A549 (cell line): ENCODE results near the gene TBC1D21. TPM values are rescaled to one million over a fixed set of nuclear protein-coding genes. Genes with fewer than 3 reads are reported as not detected.

Source experiments
- ATAC-seq, 2 experiments: fragments of 200-7000 bp in 1 of 2; fragments of >200 bp in 1 of 2; cut with Nextera tagmentation in 1 of 2; cut with Tn5 transposase in 1 of 2; 3 replicates each; pipeline versions ENCODE4 v1.8.0 to v1.9.1; 2018 to 2020; ENCODE audit warnings: mild to moderate bottlenecking in 1 of 2, moderate library complexity in 1 of 2
- CTCF ChIA-PET: fragments of 300-600 bp; sonication (Branson Sonifier 250); formaldehyde crosslinking; extraction: SDS; loops from one replicate; lab custom pipeline; 2021; ENCODE audit warnings: antibody characterized with exemption, inconsistent platforms; lab: Yijun Ruan, JAX
- POLR2A ChIA-PET: fragments of 350-600 bp; formaldehyde crosslinking; extraction: SDS; loops from one replicate; lab custom pipeline; 2021; ENCODE audit warnings: antibody characterized with exemption, inconsistent platforms; lab: Yijun Ruan, JAX
- DNase-seq, 2 experiments: peaks; one replicate each; pipeline versions ENCODE4 v3.0.0 to v3.0.0-alpha.2; 2011 to 2016; ENCODE audit warnings: low read depth in 1 of 2, low spot score in 1 of 2
- FAIRE-seq: peaks from 2 replicates; lab custom pipeline; 2011; peaks lifted over from hg19 to GRCh38; lab: Jason Lieb, UNC
- H3K27ac ChIP-seq, 2 experiments: fragments of >200 bp; sonication (Bioruptor Twin); formaldehyde crosslinking; 3 replicates each; pipeline ENCODE4 v1.5.1; 2016 to 2017
- H3K4me1 ChIP-seq: fragments of >200 bp; sonication (Bioruptor Twin); formaldehyde crosslinking; 3 replicates; pipeline ENCODE4 v1.6.1; 2016
- H3K4me2 ChIP-seq: fragments of >200 bp; sonication (Bioruptor Twin); formaldehyde crosslinking; 3 replicates; pipeline ENCODE4 v1.6.1; 2016
- H3K4me3 ChIP-seq: fragments of >200 bp; sonication (Bioruptor Twin); formaldehyde crosslinking; 3 replicates; pipeline ENCODE4 v1.5.1; 2016
- H3K9me3 ChIP-seq: fragments of >200 bp; sonication (Bioruptor Twin); formaldehyde crosslinking; 3 replicates; pipeline ENCODE4 v1.6.1; 2016
- CBX2 ChIP-seq: fragments of 200-600 bp; sonication (generic); IDR thresholded peaks from 2 replicates; pipeline ENCODE4 v1.6.1; 2016; ENCODE audit warnings: low read depth, mild to moderate bottlenecking, borderline replicate concordance
- CEBPB ChIP-seq, 2 experiments: fragments of >200 bp in 1 of 2; sonication (Bioruptor Twin) in 1 of 2; formaldehyde crosslinking in 1 of 2; IDR thresholded peaks; 2 replicates each; pipeline ENCODE4 v1.6.1; 2012 to 2016
- EP300 ChIP-seq, 2 experiments: fragments of >200 bp; sonication (Bioruptor Twin); formaldehyde crosslinking; IDR thresholded peaks; 2 replicates in 1 of 2; 3 replicates in 1 of 2; pipeline ENCODE4 v1.6.1; 2016 to 2017
- FOSL2 ChIP-seq, 2 experiments: fragments of 450-650 bp in 1 of 2; fragments of >200 bp in 1 of 2; sonication (Bioruptor Twin) in 1 of 2; formaldehyde crosslinking; IDR thresholded peaks; 2 replicates each; pipeline versions ENCODE4 v1.5.0 to v1.6.1; 2016 to 2020; ENCODE audit warnings: mild to moderate bottlenecking in 1 of 2, moderate library complexity in 1 of 2
- FOXS1 ChIP-seq: fragments of 250-450 bp; sonication (Bioruptor Pico); IDR thresholded peaks from 2 replicates; pipeline ENCODE4 v1.5.0; 2020; ENCODE audit warnings: mild to moderate bottlenecking, moderate library complexity
- HDAC2 ChIP-seq: fragments of 200-600 bp; sonication (generic); IDR thresholded peaks from 2 replicates; pipeline ENCODE4 v1.6.1; 2016
- HEYL ChIP-seq: fragments of 250-450 bp; sonication (Bioruptor Pico); IDR thresholded peaks from 2 replicates; pipeline ENCODE4 v1.8.0; 2021; ENCODE audit warnings: mild to moderate bottlenecking, moderate library complexity
- HOXB5 ChIP-seq: fragments of 250-450 bp; sonication (Bioruptor Pico); IDR thresholded peaks from 2 replicates; pipeline ENCODE4 v1.5.0; 2020; ENCODE audit warnings: mild to moderate bottlenecking, moderate library complexity
- JUN ChIP-seq, 2 experiments: fragments of >200 bp; sonication (Bioruptor Twin); formaldehyde crosslinking; IDR thresholded peaks; 2 replicates in 1 of 2; 3 replicates in 1 of 2; pipeline ENCODE4 v1.6.1; 2016 to 2017
- MAFK ChIP-seq: fragments of 450-650 bp; IDR thresholded peaks from 2 replicates; pipeline ENCODE4 v1.6.1; 2014; ENCODE audit not compliant: partially characterized antibody
- NR3C1 ChIP-seq: fragments of >200 bp; sonication (Bioruptor Twin); formaldehyde crosslinking; IDR thresholded peaks from 3 replicates; pipeline ENCODE4 v1.6.1; 2017
- POLR2A ChIP-seq: IDR thresholded peaks from 2 replicates; pipeline ENCODE4 v1.6.1; 2012; ENCODE audit warnings: mild to moderate bottlenecking, low read length
- RAD21 ChIP-seq, 2 experiments: fragments of >200 bp in 1 of 2; sonication (Bioruptor Twin) in 1 of 2; formaldehyde crosslinking in 1 of 2; IDR thresholded peaks in 1 of 2; conservative IDR thresholded peaks in 1 of 2; 2 replicates in 1 of 2; 3 replicates in 1 of 2; pipeline ENCODE4 v1.6.1; 2012 to 2018; ENCODE audit warnings: inconsistent platforms in 1 of 2
- RARB ChIP-seq: fragments of 250-450 bp; sonication (Bioruptor Pico); IDR thresholded peaks from 2 replicates; pipeline ENCODE4 v1.8.0; 2021; ENCODE audit warnings: mild to moderate bottlenecking, moderate library complexity
- RCOR1 ChIP-seq: fragments of 150-350 bp; IDR thresholded peaks from 2 replicates; pipeline ENCODE4 v1.6.1; 2014; ENCODE audit warnings: antibody characterized with exemption, low read length, low read depth
- RNF2 ChIP-seq: fragments of 200-600 bp; sonication (generic); IDR thresholded peaks from 2 replicates; pipeline ENCODE4 v1.6.1; 2016; ENCODE audit warnings: low read depth, mild to moderate bottlenecking, antibody characterized with exemption, moderate library complexity, borderline replicate concordance
- TFCP2L1 ChIP-seq: fragments of 250-450 bp; sonication (Bioruptor Pico); IDR thresholded peaks from 2 replicates; pipeline ENCODE4 v1.5.0; 2021; ENCODE audit warnings: mild to moderate bottlenecking
- TP53 ChIP-seq: fragments of 250-450 bp; sonication (Bioruptor Pico); IDR thresholded peaks from 2 replicates; pipeline ENCODE4 v1.5.0; 2021; ENCODE audit warnings: mild to moderate bottlenecking, moderate library complexity
- WGBS: methylation state at CpG from one replicate; pipeline ENCODE4 v1.1.6; 2017; ENCODE audit errors: missing lambda C conversion rate; 5-methylcytosine and 5-hydroxymethylcytosine counted together
- polyA plus RNA-seq, 4 experiments: library from polyadenylated mRNA; depleted of rRNA in 3 of 4; stranded (reverse); fragments of >200 nt; fragmentation: RNase III in 1 of 4; extraction: RNeasy Plus Mini Kit Qiagen cat#74134 plus additional on column Dnase treatment in 1 of 4; gene quantifications; 2 replicates in 3 of 4; 3 replicates in 1 of 4; pipeline ENCODE4 v1.2.3, GENCODE V29; 2011 to 2017
- TF ChIP-seq, protein P1 (sequence below): fragments of >200 bp; sonication (Bioruptor Twin); formaldehyde crosslinking; IDR thresholded peaks from 3 replicates; pipeline ENCODE4 v1.6.1; 2016
- TF ChIP-seq, protein P2 (sequence below): fragments of 200-600 bp; sonication (generic); IDR thresholded peaks from 2 replicates; pipeline ENCODE4 v1.6.1; 2016; ENCODE audit warnings: antibody characterized with exemption, mild to moderate bottlenecking, moderate library complexity
- TF ChIP-seq, protein P3 (sequence below): fragments of 250-450 bp; sonication (Bioruptor Pico); IDR thresholded peaks from 2 replicates; pipeline ENCODE4 v1.5.0; 2020; ENCODE audit warnings: low read depth, mild to moderate bottlenecking, moderate library complexity

TBC1D21 gene
- polyA plus RNA-seq, 2 of the 4 experiments (the other 2 are of a cell fraction) = not detected

DNA sequence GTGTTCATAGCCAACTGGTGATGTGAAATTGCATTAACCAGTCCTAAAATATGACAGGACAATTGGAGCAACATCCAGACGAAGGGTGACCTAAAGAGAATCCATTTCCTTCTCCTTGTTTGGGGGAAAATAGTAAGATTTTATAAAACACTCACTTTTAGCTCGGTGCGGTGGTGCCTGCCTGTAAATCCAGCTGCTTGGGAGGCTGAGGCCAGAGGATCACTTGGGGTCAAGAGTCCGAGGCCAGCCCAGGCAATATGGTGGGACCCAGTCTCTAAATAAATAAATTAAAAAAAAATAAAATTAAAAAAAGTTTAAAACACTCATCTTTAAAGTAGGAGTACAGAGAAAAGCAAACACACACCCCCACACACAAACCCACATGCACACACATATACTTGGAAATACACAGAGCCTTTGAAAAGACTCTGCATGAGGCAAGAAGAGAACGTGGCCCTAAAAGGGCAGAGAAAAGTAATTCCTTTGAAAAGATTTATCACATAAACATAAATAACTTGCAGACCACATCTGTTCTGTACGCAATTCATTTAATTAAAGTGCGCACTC lies 38.7 kb downstream of the TBC1D21 start:
- 53% methylated on average over 7 of the region's 7 CpGs for WGBS
- Histone ChIP-seq H3K4me2 (no peak overlapping the region), H3K27ac (no peak overlapping the region), H3K4me3 (no peak overlapping the region), H3K9me3 (no peaks in the 10 kb centered on the region), H3K4me1 (no peaks in the 10 kb centered on the region)
- POLR2A ChIA-PET = no interaction called here
- no peak for FAIRE-seq
- DNase-seq = no peak
- ATAC-seq = no peak
- TF ChIP-seq TP53 (CRISPR knock-in tag) (no peak), FOXS1 (CRISPR knock-in tag) (no peak), JUN (IDR thresholded peaks at IDR 0.05) (no peak), TFCP2L1 (CRISPR knock-in tag) (no peak), CEBPB (IDR thresholded peaks at IDR 0.05) (no peak), NR3C1 (no peak), MAFK (no peak), HOXB5 (CRISPR knock-in tag) (no peak)
- TF ChIP-seq, protein P1, sequence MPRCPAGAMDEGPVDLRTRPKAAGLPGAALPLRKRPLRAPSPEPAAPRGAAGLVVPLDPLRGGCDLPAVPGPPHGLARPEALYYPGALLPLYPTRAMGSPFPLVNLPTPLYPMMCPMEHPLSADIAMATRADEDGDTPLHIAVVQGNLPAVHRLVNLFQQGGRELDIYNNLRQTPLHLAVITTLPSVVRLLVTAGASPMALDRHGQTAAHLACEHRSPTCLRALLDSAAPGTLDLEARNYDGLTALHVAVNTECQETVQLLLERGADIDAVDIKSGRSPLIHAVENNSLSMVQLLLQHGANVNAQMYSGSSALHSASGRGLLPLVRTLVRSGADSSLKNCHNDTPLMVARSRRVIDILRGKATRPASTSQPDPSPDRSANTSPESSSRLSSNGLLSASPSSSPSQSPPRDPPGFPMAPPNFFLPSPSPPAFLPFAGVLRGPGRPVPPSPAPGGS = no peak
- TF ChIP-seq, protein P2, sequence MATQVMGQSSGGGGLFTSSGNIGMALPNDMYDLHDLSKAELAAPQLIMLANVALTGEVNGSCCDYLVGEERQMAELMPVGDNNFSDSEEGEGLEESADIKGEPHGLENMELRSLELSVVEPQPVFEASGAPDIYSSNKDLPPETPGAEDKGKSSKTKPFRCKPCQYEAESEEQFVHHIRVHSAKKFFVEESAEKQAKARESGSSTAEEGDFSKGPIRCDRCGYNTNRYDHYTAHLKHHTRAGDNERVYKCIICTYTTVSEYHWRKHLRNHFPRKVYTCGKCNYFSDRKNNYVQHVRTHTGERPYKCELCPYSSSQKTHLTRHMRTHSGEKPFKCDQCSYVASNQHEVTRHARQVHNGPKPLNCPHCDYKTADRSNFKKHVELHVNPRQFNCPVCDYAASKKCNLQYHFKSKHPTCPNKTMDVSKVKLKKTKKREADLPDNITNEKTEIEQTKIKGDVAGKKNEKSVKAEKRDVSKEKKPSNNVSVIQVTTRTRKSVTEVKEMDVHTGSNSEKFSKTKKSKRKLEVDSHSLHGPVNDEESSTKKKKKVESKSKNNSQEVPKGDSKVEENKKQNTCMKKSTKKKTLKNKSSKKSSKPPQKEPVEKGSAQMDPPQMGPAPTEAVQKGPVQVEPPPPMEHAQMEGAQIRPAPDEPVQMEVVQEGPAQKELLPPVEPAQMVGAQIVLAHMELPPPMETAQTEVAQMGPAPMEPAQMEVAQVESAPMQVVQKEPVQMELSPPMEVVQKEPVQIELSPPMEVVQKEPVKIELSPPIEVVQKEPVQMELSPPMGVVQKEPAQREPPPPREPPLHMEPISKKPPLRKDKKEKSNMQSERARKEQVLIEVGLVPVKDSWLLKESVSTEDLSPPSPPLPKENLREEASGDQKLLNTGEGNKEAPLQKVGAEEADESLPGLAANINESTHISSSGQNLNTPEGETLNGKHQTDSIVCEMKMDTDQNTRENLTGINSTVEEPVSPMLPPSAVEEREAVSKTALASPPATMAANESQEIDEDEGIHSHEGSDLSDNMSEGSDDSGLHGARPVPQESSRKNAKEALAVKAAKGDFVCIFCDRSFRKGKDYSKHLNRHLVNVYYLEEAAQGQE = no peak
- TF ChIP-seq, protein P3, sequence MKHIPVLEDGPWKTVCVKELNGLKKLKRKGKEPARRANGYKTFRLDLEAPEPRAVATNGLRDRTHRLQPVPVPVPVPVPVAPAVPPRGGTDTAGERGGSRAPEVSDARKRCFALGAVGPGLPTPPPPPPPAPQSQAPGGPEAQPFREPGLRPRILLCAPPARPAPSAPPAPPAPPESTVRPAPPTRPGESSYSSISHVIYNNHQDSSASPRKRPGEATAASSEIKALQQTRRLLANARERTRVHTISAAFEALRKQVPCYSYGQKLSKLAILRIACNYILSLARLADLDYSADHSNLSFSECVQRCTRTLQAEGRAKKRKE (CRISPR knock-in tag) = no peak
- CTCF ChIA-PET = interaction anchor here (1.9 kb wide), 1 partner anchor 38 kb away, joined by 9 read pairs; the partner anchor contains the start of gene TBC1D21

DNA sequence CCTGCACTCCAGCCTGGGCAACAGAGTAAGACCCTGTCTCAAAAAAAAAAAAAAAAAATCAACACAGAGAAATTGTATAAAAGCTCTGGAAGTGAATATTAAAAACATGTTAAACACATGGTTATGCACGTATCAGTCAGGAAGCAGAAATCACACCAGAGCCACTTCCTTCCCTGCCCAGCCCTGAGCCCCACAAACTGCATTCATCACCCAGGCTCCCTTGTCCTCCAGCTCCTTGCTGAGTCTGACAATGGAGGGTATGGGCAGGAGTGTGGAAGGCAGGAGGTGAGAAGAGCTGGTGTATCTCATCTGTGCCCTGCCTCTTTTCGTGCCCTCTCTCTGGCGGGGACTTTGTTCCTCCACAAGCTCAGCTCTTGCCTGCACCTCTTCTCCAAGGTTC lies 40.8 kb downstream of the TBC1D21 start:
- Histone ChIP-seq H3K9me3 (no peaks in the 10 kb centered on the region), H3K27ac (no peak overlapping the region), H3K4me1 (no peaks in the 10 kb centered on the region), H3K4me3 (no peak overlapping the region), H3K4me2 (no peak overlapping the region)
- DNase-seq (no peak), ATAC-seq (no peak), FAIRE-seq (no peak)
- no peak for TF ChIP-seq MAFK
- no peak for TF ChIP-seq POLR2A
- no peak for TF ChIP-seq HDAC2
- TF ChIP-seq HOXB5 (CRISPR knock-in tag) = no peak
- no peak for TF ChIP-seq FOSL2 (IDR thresholded peaks at IDR 0.05)
- no peak for TF ChIP-seq FOSL2 (CRISPR knock-in tag; IDR thresholded peaks at IDR 0.05)
- TF ChIP-seq RAD21 (conservative IDR thresholded peaks at IDR 0.05 in 1 of 2, IDR thresholded peaks at IDR 0.05 in 1 of 2) = no peak
- TF ChIP-seq CBX2 = no peak
- TF ChIP-seq HEYL (CRISPR knock-in tag) = no peak
- TF ChIP-seq EP300 (IDR thresholded peaks at IDR 0.05) = no peak
- TF ChIP-seq RCOR1 = no peak
- no peak for TF ChIP-seq RARB
- no peak for TF ChIP-seq RNF2
- no peak for TF ChIP-seq JUN (IDR thresholded peaks at IDR 0.05)
- ChIA-PET CTCF (no interaction called here), POLR2A (no interaction called here)
- 65% methylated on average over 3 of the region's 3 CpGs for WGBS
